ENCODE results near the gene TWF2.

DNA sequence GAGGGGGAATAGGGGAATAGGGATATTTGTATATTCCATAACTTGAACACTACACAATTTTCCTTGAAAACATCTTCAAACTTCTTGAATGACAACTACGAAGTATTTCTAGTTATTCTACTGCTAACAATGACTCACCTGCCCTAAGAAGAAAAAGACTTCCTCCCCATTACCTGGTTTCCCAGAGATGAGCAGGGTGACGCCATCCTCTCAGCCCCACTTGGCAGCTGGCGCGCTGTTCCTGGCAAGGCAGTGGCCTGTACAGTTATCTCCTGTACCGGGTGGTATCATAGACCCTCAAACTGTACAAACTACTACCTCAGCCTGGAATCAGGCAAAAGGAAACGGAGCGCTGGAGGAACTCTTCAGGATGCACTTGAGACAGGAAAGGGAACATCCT lies 29.1 kb upstream of the TWF2 start:
- TF ChIP-seq, protein P1, sequence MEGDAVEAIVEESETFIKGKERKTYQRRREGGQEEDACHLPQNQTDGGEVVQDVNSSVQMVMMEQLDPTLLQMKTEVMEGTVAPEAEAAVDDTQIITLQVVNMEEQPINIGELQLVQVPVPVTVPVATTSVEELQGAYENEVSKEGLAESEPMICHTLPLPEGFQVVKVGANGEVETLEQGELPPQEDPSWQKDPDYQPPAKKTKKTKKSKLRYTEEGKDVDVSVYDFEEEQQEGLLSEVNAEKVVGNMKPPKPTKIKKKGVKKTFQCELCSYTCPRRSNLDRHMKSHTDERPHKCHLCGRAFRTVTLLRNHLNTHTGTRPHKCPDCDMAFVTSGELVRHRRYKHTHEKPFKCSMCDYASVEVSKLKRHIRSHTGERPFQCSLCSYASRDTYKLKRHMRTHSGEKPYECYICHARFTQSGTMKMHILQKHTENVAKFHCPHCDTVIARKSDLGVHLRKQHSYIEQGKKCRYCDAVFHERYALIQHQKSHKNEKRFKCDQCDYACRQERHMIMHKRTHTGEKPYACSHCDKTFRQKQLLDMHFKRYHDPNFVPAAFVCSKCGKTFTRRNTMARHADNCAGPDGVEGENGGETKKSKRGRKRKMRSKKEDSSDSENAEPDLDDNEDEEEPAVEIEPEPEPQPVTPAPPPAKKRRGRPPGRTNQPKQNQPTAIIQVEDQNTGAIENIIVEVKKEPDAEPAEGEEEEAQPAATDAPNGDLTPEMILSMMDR (IDR thresholded peaks at IDR 0.05; ENCODE audit: insufficient read depth, low read length, poor library complexity, severe bottlenecking): no peak
- TF ChIP-seq EZH2phosphoT487 (conservative IDR thresholded peaks at IDR 0.05; ENCODE audit: low read length): no peak
